SKM-1 treated with dmso at 0.1 percent for 144 hours (cell line): ENCODE data around the gene GALNT17.
"Not testable (repeated sequence)": the region's sequence is repeated elsewhere in the genome, so short reads cannot be mapped to it uniquely, and the experiment has no call there.

Experiments
- DNase-seq: peaks from one replicate; lab custom pipeline; 2025; ENCODE audit not compliant: unreplicated experiment; lab: John Stamatoyannopoulos, UW

GALNT17 gene

DNA sequence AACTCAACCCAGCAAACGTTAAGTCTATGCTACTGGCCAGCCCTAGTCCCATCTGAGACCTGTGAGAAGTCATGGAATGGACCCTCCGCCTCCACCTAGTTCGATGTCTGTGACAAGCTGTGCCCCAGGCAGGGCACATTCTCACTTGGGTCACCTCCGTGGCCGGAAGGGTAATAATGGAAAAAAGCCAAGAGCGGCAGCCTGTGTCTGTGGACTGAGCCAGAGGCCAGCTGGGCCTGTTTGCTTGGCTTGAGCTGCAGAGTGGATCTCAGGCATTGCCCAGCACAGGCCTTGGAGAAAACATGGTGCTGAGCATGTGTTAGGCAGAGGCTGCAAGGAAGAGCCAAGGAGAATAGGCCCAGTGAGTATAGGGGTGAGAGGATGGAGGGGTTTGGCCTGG lies 97.8 kb downstream of the GALNT17 start:
- no peak for DNase-seq

DNA sequence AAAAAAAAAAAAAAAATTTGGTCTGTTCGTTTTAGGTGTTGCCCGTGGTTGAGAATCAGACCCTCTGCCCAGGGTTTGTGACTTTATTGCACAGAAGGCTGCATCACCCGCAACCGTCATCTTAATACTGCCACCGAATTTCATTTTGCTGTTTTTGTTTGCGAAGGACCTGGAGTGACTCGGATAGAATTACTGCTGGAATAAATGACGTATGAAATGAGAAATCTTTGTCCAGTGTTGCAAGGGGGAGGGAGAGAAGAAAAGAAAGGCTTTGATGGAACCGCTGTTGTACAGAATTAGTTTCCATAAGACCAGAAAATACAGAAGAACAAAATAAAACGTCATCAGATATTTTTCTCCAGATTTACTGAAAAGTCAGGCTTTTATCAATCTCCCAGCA lies 103.3 kb downstream of the GALNT17 start:
- DNase-seq = no peak

DNA sequence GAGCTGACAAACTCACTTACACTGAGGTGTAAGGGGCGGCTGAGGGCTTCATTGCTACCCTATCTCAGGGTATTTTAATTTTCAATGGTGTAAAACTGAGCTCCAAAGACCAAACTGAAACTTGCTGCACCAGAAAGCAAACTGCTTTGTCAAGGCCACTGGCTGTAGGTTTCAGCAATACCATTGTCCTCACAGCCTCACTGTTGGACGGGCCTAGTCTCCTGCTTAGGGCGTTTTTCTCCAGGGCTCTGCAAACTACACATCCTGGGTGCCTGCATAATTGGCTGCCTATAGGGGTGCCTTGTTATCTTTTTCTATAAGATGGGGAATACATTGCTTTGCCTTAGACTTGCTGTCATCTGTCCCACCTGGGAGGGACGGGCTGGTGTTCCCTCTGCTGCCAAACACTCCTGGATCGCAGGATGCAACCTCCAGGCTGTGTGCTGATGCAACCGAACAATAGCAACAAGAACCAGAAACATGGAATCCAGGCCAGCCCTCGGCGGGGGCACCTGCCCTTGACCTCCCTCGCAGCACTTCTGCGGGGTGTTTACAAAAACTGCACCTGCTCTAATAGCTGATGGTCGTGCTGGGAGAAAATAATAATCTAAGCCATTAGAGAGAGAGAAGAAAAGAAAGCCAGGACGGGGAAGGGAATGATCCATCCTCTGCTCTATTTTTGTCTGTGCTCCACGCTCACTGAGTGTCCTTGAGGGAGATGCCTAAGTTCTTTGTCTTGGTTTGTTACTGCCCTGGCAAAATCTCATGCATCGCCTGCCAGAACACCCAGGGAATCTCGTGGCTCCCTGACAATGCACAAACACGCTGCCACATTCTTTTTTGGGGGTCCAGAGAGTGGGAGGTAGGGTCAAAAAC lies 104.5 kb downstream of the GALNT17 start:
- no peak for DNase-seq

DNA sequence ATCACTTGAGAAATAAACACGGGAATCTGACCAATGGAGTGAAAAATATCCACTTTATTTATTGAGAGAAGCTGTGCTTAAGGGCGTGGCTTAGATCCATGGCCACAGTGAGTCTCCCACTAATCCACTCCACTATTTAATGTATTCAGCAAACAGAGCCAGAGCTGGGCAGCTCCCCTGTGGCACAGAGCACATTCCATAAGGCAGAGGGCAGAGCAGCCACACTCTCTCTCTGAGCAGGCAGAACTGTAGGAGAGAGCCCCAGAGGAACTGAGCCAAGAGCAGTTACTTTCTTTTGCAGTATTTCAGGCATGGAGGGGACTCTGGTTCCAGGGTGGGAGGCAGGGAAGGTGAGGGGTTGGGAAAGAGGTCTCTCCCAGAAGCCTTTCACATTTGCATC lies 106.0 kb downstream of the GALNT17 start:
- no peak for DNase-seq

DNA sequence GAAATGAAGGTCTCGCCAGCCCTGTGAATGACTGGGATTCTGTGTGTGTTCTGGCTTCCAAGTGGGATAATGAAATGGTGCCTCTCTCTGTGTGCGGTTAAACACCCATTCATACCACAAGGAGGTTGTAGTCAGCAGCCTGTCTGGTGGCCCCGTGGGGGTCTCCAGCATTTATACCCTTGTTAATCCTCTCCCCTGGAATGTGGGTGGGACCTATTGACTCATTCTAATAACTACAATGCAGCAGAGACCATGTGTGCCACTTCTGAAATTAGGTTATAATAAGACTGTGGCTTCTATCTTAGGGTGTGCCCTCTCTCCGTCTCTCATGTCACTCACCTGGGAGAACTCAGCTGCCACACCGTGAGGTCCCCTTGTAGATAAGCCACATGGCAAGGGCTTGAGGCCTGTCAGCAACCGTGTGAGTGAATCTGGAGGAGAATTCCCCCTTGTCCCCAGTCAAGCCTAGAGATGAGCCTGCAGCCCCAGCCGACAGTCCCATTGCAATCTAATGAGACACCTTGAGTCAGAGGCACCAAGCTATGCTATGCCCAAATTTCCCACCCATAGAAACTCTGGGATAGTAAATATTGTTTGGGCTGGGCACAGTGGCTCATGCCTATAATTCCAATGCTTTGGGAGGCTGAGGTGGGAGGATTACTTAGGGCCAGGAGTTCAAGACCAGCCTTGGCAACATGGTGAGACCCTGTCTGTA lies 106.8 kb downstream of the GALNT17 start:
- DNase-seq = no peak

DNA sequence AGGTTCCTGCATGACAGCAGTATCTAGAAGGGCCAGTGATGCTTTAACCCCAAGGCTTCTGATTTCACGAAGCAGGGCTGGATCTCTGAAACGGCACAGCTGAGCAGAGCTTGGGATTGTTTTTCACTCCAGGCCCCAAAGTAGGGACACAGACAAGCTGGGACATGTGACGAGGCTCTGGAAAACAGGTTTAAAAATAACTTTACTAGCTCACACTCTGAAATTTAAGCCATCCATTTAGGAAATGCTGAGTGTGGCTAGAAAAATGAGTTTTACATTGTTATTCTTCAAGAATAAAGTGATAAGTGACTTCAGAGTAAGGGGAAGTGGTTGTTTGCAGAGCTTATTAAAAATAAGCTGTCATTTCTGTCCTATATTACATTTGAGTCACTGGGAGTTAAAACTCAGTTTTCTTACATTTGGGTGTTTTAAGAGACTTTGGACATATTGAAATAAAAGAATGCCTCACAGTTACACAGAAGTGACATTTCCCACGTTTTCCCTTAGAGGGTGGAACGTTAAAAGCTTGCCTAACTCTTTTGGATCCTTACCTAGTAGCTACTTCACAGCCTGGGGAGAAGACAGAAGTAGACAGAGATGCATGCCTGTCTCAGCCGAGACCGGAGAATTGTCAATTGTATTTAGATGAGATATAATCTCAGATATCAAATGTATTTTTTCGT lies 107.8 kb downstream of the GALNT17 start:
- no peak for DNase-seq

DNA sequence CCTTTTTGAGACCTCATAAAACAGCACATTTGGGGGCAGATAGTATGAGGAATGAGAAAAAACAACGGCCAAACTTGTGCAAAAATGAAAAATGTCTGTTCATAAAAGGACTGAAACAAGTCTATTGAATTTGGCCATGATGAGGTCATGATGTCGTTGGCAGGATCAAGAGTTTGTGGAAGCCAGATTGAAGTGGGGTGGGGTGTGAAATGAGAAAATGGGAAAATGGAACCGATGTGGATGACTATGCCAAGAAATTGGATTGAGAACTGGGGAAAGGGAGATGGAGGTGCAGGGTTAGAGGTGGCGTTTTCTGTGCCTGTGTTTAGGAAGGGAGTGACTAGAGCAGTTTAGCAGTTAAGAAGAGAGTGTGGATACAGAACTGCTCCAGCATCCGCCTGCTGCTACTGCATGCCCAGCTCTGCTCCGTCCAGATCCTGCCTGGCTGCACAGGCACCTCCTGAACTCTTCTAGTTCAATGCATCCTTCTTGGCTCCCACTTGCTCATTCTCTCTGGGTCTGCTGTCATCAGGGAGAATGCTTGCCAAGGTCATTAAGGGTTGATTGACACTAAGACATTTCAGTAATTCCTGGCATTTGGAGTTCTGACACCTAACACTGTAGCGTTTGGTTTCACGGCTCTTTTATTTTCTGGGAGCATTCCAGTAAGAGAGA lies 111.9 kb downstream of the GALNT17 start:
- DNase-seq = no peak

DNA sequence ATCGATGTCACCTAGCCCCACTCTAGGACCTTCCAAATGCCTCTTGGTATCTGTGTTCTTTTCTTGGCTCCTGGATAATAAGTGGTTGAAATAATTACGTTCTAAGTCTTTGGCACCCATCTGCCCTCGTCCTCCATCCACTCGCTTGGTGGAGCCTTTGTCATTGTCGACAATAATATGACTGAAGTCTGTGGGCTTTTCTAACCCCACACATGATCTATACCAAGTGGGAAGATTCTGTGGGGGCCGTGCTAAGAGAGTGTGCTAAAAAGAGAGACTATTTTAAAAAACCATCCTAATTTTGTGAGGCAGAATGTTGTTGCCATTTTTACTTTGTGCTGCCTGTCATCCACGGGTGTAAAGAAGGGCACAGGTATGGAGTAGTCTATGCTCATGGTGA lies 113.1 kb downstream of the GALNT17 start:
- DNase-seq = no peak

DNA sequence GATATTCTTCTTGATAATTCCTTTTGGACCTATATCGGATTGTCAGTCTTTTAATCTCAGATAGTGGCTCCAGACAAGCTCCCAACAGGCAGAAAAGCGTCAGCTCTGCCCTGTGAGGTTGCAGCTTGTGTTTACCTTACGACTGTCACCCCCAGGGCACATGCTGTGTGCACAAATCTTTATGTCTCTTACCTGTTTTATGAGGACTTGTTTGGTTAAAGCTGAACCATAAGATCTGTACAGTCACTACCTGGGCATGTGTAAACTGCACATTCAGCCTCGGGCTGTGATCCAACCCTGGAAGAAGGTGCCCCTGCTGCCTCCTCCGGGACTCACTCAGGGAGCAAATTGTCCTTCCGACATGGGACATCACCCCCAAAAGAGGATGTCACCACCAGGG lies 119.8 kb downstream of the GALNT17 start:
- DNase-seq = no peak

DNA sequence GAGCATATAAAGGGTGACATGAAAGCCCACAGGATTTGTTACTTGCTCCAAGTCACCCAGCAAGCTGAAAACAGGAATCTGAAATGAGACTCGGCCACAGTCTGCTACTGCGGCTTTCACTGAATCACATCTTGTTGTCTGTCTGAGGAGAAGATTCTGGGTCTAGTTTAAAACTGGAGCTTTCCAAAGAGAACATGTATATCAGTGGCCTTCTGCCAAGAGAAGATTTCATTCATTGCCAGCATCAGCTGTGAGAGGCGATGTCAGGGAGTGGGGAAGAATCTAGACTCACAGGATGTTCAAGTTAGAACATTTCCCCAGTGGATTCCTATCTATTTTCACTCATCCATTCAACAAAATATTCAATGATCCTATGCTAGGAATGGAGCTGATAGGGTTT lies 122.8 kb downstream of the GALNT17 start:
- DNase-seq = no peak

DNA sequence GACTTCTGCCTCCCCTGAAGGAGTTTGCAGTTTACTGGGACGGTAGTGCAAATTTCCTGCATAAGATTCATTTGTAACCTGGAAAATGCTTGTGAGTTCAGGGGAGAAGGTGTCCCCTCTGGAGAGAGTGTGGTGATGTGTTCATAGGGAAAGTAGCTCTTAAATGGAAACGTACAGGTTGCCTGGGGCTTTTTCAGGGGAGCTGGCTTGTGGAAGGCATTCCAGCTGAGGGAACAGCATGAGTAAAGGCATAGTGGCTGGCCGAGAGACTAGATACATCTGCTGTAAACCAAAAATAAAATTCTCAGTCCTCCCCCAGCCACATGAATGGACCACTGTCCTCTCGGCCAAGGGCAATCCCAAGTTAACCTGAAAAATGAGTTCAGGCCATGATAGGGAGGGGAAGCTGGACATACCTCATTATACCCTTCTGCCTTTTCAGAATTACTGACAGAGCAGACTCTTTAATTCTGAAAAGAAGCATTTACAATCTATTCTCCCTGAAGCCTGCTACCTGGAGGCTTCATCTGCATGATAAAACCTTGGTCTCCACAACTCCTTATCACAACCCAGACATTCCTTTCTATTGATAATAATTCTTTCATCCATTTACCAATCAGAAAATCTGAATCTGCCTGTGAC lies 123.7 kb downstream of the GALNT17 start:
- no peak for DNase-seq

DNA sequence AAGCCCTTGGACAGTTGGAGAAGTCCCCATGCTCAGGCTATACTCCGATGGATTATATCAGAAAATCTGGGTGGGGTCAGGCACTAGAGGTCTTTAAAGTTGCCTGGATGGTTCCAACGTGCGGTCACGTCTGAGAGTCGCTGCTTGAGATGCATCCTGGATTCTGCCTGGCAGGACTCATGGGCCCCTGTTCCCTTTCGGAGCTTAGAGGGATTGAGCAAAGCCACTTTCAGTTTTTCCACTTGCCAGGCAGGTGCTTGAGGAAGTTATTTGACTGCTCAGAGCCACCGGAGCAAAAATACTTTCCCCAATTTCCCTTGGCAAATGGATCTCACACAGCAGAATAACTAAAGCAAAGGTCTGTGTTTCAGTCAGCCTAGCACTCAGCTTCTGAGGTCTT lies 129.1 kb downstream of the GALNT17 start:
- DNase-seq = no peak

DNA sequence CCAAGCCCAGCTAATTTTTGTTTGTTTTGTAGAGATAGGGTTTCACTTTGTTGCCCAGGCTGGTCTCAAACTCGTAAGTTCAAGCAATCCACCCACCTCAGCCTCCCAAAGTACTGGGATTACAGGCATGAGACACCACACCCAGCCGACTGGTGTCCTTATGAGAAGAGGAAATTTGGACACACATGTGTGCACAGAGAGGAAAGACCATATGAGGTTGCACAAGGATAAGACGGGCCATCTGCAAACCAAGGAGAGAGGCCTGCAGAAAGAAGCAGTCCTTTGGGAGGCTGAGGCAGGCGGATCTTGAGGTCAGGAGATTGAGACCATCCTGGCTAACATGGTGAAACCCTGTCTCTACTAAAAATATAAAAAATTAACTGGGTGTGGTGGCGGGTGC lies 130.9 kb downstream of the GALNT17 start:
- DNase-seq = not testable (repeated sequence)

DNA sequence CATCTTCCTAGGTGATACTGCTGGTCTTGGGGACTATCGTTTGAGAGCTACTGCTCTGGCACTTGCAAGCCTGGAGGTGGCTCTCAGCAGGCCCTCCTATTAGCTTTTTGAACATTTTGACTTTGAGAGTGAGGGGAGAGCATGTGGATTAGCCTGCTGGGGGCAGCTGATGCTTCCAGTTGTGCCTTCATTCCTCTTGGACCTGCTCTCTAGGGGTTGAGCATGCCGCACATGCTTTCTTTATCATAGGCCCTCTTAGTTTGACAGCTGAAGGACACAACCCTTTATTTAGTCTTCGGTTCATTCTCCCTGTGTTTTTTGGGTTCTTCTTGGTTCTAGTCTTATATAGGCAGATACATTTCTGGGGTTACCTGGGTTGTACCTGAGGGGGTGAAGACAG lies 132.1 kb downstream of the GALNT17 start:
- no peak for DNase-seq

DNA sequence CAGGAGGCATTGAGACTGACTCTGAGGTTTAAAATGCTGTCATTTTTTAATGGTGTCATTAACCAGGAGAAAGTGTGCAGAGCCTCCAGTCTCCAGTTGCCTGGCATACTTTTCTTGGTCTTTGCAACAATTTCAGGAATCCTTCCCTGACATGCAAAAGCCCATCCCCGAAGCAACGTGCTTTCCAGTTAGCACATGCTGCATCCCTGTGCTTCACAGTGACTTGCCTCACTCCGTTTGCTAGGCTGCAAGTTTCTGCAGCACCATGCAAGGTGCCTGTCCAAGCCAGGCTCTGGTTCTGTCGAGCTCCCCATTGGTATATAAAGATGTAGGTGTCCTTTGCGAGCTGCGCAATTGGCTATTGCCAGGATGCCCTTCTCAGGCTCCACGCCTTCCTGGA lies 135.0 kb downstream of the GALNT17 start:
- no peak for DNase-seq

DNA sequence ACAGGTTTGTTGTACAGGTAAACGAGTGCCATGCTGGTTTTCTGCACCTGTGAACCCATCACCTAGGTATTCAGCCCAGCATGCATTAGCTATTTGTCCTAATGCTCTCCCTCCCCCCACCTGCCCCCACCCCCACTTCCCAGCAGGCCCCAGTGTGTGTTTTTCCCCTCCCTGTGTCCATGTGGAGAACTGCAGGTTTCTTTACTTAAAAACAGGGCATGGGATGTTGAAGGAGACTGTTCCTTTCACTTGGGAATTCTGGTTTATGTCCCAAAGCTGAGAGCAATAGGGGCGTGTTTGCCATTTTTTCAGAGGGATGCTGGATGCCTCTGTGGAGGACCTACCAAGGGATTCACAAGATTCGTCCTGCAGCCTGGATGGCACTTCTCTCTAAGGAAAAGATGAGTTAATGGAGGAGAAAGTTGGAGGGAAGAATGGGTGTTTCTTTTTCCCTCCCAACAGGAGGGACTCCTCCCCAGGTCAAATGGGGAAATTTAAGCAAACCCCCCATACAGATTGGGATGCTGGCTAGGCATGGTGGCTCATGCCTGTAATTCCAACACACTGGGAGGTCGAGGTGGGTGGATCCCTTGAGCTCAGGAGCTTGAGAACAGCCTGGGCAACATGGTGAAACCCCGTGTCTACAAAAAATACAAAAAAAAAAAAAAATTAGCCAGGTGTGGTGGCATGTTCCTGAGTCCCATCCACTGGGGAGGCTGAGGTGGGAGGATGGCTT lies 136.0 kb downstream of the GALNT17 start:
- no peak for DNase-seq

DNA sequence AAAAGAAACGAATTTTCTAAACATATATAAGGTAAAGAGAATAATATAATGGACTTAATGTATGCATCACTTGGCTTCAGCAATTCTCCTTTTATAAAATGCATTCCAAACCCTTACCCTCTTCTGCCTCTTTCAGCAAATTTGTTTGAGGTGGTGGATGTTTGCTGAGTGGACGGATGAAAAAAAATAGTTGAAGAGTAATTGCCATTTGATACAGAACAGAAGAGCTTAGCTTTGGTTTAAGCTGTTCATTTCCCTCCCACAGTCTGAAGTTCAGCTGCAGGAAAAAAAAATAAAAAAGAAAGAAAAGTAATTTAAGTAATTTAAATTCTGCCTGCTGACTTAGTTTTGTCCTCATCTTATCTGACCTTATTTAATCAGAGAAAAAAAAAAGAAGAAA lies 138.6 kb downstream of the GALNT17 start:
- no peak for DNase-seq

DNA sequence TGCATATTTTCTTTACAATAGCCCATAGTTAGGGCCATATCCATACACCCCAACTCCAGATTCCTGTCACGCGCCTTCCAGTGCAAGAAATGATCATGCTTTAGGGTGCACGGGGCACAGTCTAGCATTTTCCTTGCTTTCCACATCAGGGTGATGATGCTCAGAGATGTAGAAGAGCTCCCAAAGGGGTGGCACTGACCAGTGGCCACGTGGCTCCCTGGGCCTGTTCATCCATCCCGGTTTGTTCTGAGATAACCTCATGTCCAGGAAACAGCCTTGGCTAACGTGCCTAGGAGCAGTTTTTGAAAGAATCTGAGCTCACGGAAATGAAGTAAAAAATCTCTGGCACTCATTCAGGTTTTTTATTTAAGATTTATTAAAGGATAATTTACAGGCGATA lies 139.3 kb downstream of the GALNT17 start:
- DNase-seq = no peak

DNA sequence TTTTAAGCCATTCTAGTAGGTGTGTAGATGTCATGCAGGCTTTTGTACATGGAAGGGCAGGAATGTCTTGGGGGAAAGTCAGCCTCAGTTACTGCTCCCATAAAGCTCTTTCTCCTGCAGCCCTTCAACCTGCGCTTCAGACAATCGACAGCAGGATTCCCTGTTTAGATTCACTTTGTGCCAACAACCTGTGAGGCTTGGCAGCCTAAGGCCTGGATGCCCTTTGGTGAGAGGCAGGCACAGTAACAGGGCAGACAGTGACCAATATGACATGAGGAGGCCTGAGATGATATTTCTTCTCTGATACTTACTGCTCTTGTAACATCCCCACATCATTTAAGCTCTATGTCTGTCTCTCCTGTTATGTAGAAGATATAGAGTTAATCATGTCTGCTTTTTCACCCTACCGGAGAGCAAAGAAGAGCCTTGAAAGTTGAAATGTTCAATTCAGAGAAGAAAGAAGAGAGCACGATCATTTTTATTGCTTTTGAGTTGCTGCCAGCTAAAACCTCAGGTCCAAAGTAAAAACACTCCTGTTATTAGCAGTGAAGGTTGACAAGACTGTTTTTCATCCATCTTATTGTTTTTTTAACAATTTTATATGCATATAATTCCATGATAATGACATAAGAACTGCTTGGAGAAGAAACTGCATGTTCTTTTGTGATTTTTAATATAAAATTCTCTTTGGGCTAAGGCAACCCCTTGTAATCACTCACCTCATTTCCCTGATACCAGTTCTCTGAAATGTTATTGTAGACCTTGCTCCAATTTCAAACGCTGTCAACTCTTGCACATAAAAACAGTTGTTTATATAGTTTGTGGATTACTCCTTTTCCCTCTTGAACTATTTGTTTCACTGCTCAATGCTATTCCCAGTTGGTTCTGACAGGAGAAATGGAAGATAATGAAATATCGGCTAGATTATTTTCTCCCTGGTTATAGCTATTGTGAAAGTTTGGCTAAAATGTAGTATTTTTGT lies 140.9 kb downstream of the GALNT17 start:
- no peak for DNase-seq
